Measurements from ENCODE around the gene PFKFB2.

DNA sequence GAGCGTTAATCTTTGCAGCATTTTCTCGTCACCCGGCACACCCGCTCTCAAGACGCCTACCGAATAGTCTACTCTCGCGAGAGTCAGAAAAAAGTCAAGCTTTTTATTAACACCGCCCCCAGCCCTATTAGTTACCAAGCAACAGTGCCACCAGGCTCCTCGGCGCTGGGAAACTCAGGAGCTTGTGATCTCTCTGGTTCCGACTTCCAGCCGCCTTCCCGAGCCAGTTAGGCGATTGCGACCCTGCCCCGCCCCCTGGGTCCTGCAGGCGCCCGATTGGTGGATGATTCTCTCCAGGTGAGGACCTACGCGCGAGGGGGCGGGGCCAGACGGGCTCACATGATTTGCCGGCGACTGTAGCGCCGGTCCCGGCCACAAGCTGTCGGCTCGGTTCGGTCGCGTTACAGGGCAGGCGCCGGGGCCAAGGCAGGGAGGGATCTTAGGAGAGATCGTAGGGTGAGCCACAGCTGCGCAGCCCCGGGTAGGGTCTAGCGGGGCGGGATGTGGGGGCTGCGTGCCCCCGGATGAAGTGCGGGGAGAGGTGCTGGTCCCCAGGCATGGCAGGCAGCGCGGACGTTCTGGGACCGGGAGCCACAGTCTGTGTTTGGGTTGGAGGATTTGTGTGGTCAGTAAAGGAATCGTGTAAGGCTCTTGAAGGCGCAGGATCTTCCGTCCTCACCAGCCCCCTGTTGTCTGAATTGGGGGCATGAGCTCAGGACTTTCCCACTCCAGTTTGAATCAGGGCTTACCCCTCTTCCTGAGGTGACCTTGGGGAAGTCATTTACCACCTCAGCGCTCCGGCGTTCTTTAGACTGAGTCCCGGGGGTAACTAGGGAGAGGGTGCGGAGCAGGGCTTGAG is at the start of gene PFKFB2:
- TF ChIP-seq, protein P1, sequence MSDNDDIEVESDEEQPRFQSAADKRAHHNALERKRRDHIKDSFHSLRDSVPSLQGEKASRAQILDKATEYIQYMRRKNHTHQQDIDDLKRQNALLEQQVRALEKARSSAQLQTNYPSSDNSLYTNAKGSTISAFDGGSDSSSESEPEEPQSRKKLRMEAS (IDR thresholded peaks at IDR 0.05; ENCODE audit: low read depth, low read length): no peak
- TF ChIP-seq, protein P2, sequence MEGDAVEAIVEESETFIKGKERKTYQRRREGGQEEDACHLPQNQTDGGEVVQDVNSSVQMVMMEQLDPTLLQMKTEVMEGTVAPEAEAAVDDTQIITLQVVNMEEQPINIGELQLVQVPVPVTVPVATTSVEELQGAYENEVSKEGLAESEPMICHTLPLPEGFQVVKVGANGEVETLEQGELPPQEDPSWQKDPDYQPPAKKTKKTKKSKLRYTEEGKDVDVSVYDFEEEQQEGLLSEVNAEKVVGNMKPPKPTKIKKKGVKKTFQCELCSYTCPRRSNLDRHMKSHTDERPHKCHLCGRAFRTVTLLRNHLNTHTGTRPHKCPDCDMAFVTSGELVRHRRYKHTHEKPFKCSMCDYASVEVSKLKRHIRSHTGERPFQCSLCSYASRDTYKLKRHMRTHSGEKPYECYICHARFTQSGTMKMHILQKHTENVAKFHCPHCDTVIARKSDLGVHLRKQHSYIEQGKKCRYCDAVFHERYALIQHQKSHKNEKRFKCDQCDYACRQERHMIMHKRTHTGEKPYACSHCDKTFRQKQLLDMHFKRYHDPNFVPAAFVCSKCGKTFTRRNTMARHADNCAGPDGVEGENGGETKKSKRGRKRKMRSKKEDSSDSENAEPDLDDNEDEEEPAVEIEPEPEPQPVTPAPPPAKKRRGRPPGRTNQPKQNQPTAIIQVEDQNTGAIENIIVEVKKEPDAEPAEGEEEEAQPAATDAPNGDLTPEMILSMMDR (IDR thresholded peaks at IDR 0.05; ENCODE audit: low read depth, low read length): no peak
- TF ChIP-seq POLR2A (IDR thresholded peaks at IDR 0.05; ENCODE audit: extremely low read depth, insufficient read length) (no peak), MYC (IDR thresholded peaks at IDR 0.05; ENCODE audit: low read depth, low read length) (no peak)

Measured in NB4 (cell line).